GM19372 (cell line): Measurements from ENCODE around the gene WDR81.
"Not testable (repeated sequence)": the region's sequence is repeated elsewhere in the genome, so short reads cannot be mapped to it uniquely, and the experiment has no call there.

Source experiments
- ATAC-seq: cut with Tn5 transposase; IDR thresholded peaks from one replicate; pipeline ENCODE4 v1.9.1; 2021; ENCODE audit warnings: mild to moderate bottlenecking, low read depth, moderate library complexity; ENCODE audit not compliant: unreplicated experiment

Gene WDR81

GRCh38 chr17:1724351-1724868, at the start of gene WDR81:
TSS of gene WDR81 (plus strand) at chr17:1724704. CDS start at chr17:1724960, 256 bp downstream.
- peak; percentile 68 for ATAC-seq

- no peak for ATAC-seq
These were observed 48.1 kb upstream of the WDR81 start for GRCh38 chr17:1676401-1676800.

- no peak for ATAC-seq
These were observed 41.0 kb upstream of the WDR81 start for GRCh38 chr17:1683459-1683858.

- peak; percentile 99 for ATAC-seq
These were observed 39.9 kb upstream of the WDR81 start, which contains the start of gene PRPF8 for GRCh38 chr17:1684378-1685189. TSS of gene PRPF8 (minus strand) at chr17:1684867. CDS start at chr17:1684571, 296 bp downstream.

GRCh38 chr17:1686086-1686485, 38.4 kb upstream of the WDR81 start:
- no peak for ATAC-seq

- not testable (repeated sequence) for ATAC-seq
These were observed 36.1 kb upstream of the WDR81 start for GRCh38 chr17:1688405-1688804.

- ATAC-seq, result no peak
These were observed 33.8 kb upstream of the WDR81 start for GRCh38 chr17:1690544-1691221.

GRCh38 chr17:1693339-1693738, 31.2 kb upstream of the WDR81 start:
- ATAC-seq, result no peak

GRCh38 chr17:1695365-1695764, 29.1 kb upstream of the WDR81 start:
- no peak for ATAC-seq

- ATAC-seq, result no peak
These were observed 26.8 kb upstream of the WDR81 start for GRCh38 chr17:1697681-1698080.

- not testable (repeated sequence) for ATAC-seq
These were observed 24.6 kb upstream of the WDR81 start for GRCh38 chr17:1699891-1700290.

- ATAC-seq, result no peak
These were observed 21.4 kb upstream of the WDR81 start for GRCh38 chr17:1703063-1703462.

GRCh38 chr17:1705004-1705403, 19.5 kb upstream of the WDR81 start:
- ATAC-seq, result no peak

- ATAC-seq, result no peak
These were observed 17.4 kb upstream of the WDR81 start for GRCh38 chr17:1707107-1707506.

- not testable (repeated sequence) for ATAC-seq
These were observed 15.6 kb upstream of the WDR81 start for GRCh38 chr17:1708791-1709346.

GRCh38 chr17:1709403-1709951, 15.0 kb upstream of the WDR81 start:
- ATAC-seq, result no peak

GRCh38 chr17:1709971-1710806, 14.3 kb upstream of the WDR81 start, which contains the start of gene TLCD2:
TSS of gene TLCD2 (minus strand) at chr17:1710377. CDS start at chr17:1710242, 135 bp downstream.
- no peak for ATAC-seq

GRCh38 chr17:1710807-1711553, 13.5 kb upstream of the WDR81 start:
- no peak for ATAC-seq

- ATAC-seq, result no peak
These were observed 12.7 kb upstream of the WDR81 start for GRCh38 chr17:1711804-1712203.
